Liver (tissue), 9 donors: ENCODE data around the gene MST1. TPM values are rescaled to one million over a fixed set of nuclear protein-coding genes. Genes with fewer than 3 reads are reported as not detected.

Experiments used
- DNase-seq: peaks from one replicate; pipeline ENCODE4 v3.0.0-alpha.2; 2017; ENCODE audit warnings: low spot score
- H3K27ac ChIP-seq, 2 donors: one replicate each; pipeline ENCODE4 v1.7.0; 2013; ENCODE audit warnings: inconsistent platforms in 2 of 2, low read length in 2 of 2, control low read depth in 1 of 2, low read depth in 1 of 2, mild to moderate bottlenecking in 1 of 2
- H3K27me3 ChIP-seq, 4 donors: one replicate each; pipeline versions ENCODE4 v1.6.1 to v1.7.0; 2013; ENCODE audit warnings: low read length in 3 of 4, inconsistent platforms in 1 of 4, mild to moderate bottlenecking in 1 of 4, moderate library complexity in 1 of 4; ENCODE audit not compliant: control insufficient read depth in 4 of 4, insufficient read depth in 4 of 4
- H3K36me3 ChIP-seq, 4 donors: one replicate each; pipeline versions ENCODE4 v1.6.1 to v1.7.0; 2013; ENCODE audit warnings: low read length in 3 of 4, mild to moderate bottlenecking in 3 of 4, low read depth in 1 of 4, moderate library complexity in 1 of 4; ENCODE audit not compliant: control insufficient read depth in 4 of 4, insufficient read depth in 3 of 4
- H3K4me1 ChIP-seq, 4 donors: one replicate each; pipeline versions ENCODE4 v1.6.1 to v1.7.0; 2013; ENCODE audit warnings: low read length in 3 of 4, mild to moderate bottlenecking in 3 of 4, moderate library complexity in 1 of 4; ENCODE audit not compliant: control insufficient read depth in 4 of 4, insufficient read depth in 4 of 4
- H3K4me3 ChIP-seq, 3 donors: one replicate each; pipeline versions ENCODE4 v1.6.1 to v1.7.0; 2013; ENCODE audit warnings: low read length in 3 of 3, control low read depth in 1 of 3, low read depth in 1 of 3, mild to moderate bottlenecking in 1 of 3
- H3K9ac ChIP-seq, 2 donors: one replicate each; pipeline ENCODE4 v1.7.0; 2013; ENCODE audit warnings: low read length in 2 of 2, mild to moderate bottlenecking in 2 of 2, moderate library complexity in 2 of 2, control low read depth in 1 of 2, low read depth in 1 of 2
- H3K9me3 ChIP-seq, 4 donors: one replicate each; pipeline versions ENCODE4 v1.6.1 to v1.7.0; 2013; ENCODE audit warnings: low read length in 3 of 4; ENCODE audit not compliant: control insufficient read depth in 4 of 4
- ATF3 ChIP-seq: IDR thresholded peaks from 2 replicates; pipeline ENCODE4 v1.6.1; 2016; ENCODE audit warnings: antibody characterized with exemption
- CTCF ChIP-seq: fragments of 150-350 bp; IDR thresholded peaks from 2 replicates; pipeline ENCODE4 v1.5.1; 2017; ENCODE audit warnings: improper control_type of control experiment, low read depth, low read length; ENCODE audit not compliant: missing input control
- FOXA1 ChIP-seq: IDR thresholded peaks from 2 replicates; pipeline ENCODE4 v1.6.1; 2016; ENCODE audit warnings: antibody characterized with exemption
- GABPA ChIP-seq, 2 donors: IDR thresholded peaks in 1 of 2; conservative IDR thresholded peaks in 1 of 2; 2 replicates each; pipeline ENCODE4 v1.6.1; 2016; ENCODE audit warnings: antibody characterized with exemption in 2 of 2, mild to moderate bottlenecking in 1 of 2, moderate library complexity in 1 of 2
- HNF4A ChIP-seq, 2 donors: conservative IDR thresholded peaks; 2 replicates each; pipeline ENCODE4 v1.6.1; 2016; ENCODE audit warnings: antibody characterized with exemption in 2 of 2, mild to moderate bottlenecking in 2 of 2
- HNF4G ChIP-seq: IDR thresholded peaks from 2 replicates; pipeline ENCODE4 v1.6.1; 2016; ENCODE audit warnings: antibody characterized with exemption
- RAD21 ChIP-seq, 2 donors: IDR thresholded peaks; 2 replicates each; pipeline ENCODE4 v1.6.1; 2016; ENCODE audit warnings: antibody characterized with exemption in 2 of 2, mild to moderate bottlenecking in 2 of 2
- REST ChIP-seq: IDR thresholded peaks from 2 replicates; pipeline ENCODE4 v1.6.1; 2016; ENCODE audit warnings: antibody characterized with exemption, mild to moderate bottlenecking
- RXRA ChIP-seq, 2 donors: IDR thresholded peaks; 2 replicates each; pipeline ENCODE4 v1.6.1; 2017 to 2018; ENCODE audit warnings: antibody characterized with exemption in 2 of 2, mild to moderate bottlenecking in 1 of 2
- SP1 ChIP-seq: IDR thresholded peaks from 2 replicates; pipeline ENCODE4 v1.6.1; 2018; ENCODE audit warnings: antibody characterized with exemption, mild to moderate bottlenecking
- TAF1 ChIP-seq: conservative IDR thresholded peaks from 2 replicates; pipeline ENCODE4 v1.6.1; 2016; ENCODE audit warnings: antibody characterized with exemption, mild to moderate bottlenecking
- YY1 ChIP-seq: IDR thresholded peaks from 2 replicates; pipeline ENCODE4 v1.6.1; 2016; ENCODE audit warnings: antibody characterized with exemption, mild to moderate bottlenecking
- WGBS: extraction: QIAGEN DNeasy Blood & Tissue Kit; methylation state at CpG from one replicate; pipeline ENCODE4 v1.1.7; 2013; 5-methylcytosine and 5-hydroxymethylcytosine counted together
- polyA plus RNA-seq, 2 donors: library from polyadenylated mRNA; stranded (reverse) in 1 of 2; unstranded in 1 of 2; fragments of 200-250 nt in 1 of 2; fragments of >200 nt in 1 of 2; fragmentation: Nextera tagmentation in 1 of 2; extraction: Ambion mirVana in 1 of 2; gene quantifications; one replicate each; pipeline versions ENCODE4 v1.2.1 to v1.2.3, GENCODE V29; 2013 to 2015
- total RNA-seq, 2 donors: library from RNA; depleted of rRNA; stranded (reverse); fragments of >200 nt; gene quantifications; one replicate each; pipeline ENCODE4 v1.2.3, GENCODE V29; 2014
- TF ChIP-seq, protein P1 (sequence below): IDR thresholded peaks from 2 replicates; pipeline ENCODE4 v1.6.1; 2016; ENCODE audit warnings: antibody characterized with exemption
- TF ChIP-seq, protein P2 (sequence below): IDR thresholded peaks from 2 replicates; pipeline ENCODE4 v1.6.1; 2016; ENCODE audit warnings: antibody characterized with exemption
- donor health status: healthy.
- donor health status: healthy.
- donor health status: healthy.
- donor health status: healthy.
- donor health status: healthy.

MST1 gene
- total and polyA plus RNA-seq, 4 donors: 262 to 634 (median 530) TPM

- no peak overlapping the region for H3K4me3 ChIP-seq
- H3K36me3 ChIP-seq: no peaks in the 10 kb centered on the region
- H3K27me3 ChIP-seq: no peaks in the 10 kb centered on the region
- 77% methylated on average over 7 of the region's 7 CpGs for WGBS
- DNase-seq: no peak
- H3K9ac ChIP-seq: no peak overlapping the region
- H3K9me3 ChIP-seq: no peaks in the 10 kb centered on the region
- no peak overlapping the region for H3K27ac ChIP-seq
- H3K4me1 ChIP-seq: no peaks in the 10 kb centered on the region
- TF ChIP-seq YY1: no peak
- no peak for TF ChIP-seq SP1
- no peak for TF ChIP-seq HNF4A (conservative IDR thresholded peaks at IDR 0.05)
- TF ChIP-seq RXRA (IDR thresholded peaks at IDR 0.05): no peak
- no peak for TF ChIP-seq RAD21 (IDR thresholded peaks at IDR 0.05)
- TF ChIP-seq REST: no peak
- TF ChIP-seq, protein P1, sequence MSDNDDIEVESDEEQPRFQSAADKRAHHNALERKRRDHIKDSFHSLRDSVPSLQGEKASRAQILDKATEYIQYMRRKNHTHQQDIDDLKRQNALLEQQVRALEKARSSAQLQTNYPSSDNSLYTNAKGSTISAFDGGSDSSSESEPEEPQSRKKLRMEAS: no peak
- TF ChIP-seq TAF1: no peak
- no peak for TF ChIP-seq CTCF
- TF ChIP-seq, protein P2, sequence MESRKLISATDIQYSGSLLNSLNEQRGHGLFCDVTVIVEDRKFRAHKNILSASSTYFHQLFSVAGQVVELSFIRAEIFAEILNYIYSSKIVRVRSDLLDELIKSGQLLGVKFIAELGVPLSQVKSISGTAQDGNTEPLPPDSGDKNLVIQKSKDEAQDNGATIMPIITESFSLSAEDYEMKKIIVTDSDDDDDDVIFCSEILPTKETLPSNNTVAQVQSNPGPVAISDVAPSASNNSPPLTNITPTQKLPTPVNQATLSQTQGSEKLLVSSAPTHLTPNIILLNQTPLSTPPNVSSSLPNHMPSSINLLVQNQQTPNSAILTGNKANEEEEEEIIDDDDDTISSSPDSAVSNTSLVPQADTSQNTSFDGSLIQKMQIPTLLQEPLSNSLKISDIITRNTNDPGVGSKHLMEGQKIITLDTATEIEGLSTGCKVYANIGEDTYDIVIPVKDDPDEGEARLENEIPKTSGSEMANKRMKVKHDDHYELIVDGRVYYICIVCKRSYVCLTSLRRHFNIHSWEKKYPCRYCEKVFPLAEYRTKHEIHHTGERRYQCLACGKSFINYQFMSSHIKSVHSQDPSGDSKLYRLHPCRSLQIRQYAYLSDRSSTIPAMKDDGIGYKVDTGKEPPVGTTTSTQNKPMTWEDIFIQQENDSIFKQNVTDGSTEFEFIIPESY: no peak
- no peak for TF ChIP-seq GABPA (IDR thresholded peaks at IDR 0.05 in 1 of 2, conservative IDR thresholded peaks at IDR 0.05 in 1 of 2)
- no peak for TF ChIP-seq ATF3
- TF ChIP-seq HNF4G: no peak
Observed at GRCh38 chr3:49636883-49637609, 52.2 kb downstream of the MST1 start.

DNA sequence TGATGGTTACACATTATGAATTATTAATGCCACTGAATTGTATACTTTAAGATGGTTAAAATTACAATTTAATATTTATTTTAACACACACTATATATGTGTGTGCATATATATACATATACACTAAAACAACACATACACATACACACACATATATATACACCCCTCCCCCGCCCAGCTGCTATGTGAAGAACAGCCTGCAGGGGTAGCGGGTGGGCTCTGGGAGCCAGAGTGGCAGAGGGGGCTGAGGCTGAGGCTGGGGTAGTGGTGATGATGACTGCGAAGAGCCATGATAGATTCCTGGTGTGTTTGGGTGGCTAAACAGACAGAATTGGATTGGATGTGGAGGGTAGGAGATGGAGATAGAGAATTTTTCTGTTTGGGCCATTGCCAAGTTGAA is 54.5 kb downstream of the MST1 start:
- no peak for DNase-seq
- 90% methylated on average over 3 of the region's 3 CpGs for WGBS
- Histone ChIP-seq H3K27ac (no peak overlapping the region), H3K9me3 (no peaks in the 10 kb centered on the region), H3K4me1 (no peaks in the 10 kb centered on the region), H3K9ac (no peak overlapping the region), H3K36me3 (no peaks in the 10 kb centered on the region), H3K4me3 (no peak overlapping the region), H3K27me3 (no peaks in the 10 kb centered on the region)
- no peak for TF ChIP-seq FOXA1
- TF ChIP-seq CTCF: no peak
- TF ChIP-seq HNF4A (conservative IDR thresholded peaks at IDR 0.05): no peak
- no peak for TF ChIP-seq SP1
- TF ChIP-seq, protein P2: no peak
- TF ChIP-seq REST: no peak
- no peak for TF ChIP-seq RAD21 (IDR thresholded peaks at IDR 0.05)
